GM13976 (cell line): Measurements from ENCODE around the gene TMEM273.

Experiments used
- DNase-seq: peaks from one replicate; pipeline ENCODE4 v3.0.0; 2012; ENCODE audit warnings: low spot score
- CTCF ChIP-seq: IDR thresholded peaks from 2 replicates; pipeline ENCODE4 v1.5.1; 2012; ENCODE audit warnings: borderline replicate concordance, mild to moderate bottlenecking; ENCODE audit not compliant: insufficient read depth; ENCODE audit errors: extremely low read depth, missing control alignments, control extremely low read depth
- in situ Hi-C: fragments of 300-500 bp; cut with MboI; formaldehyde crosslinking; loops from one replicate; pipeline ENCODE4 v1.12.0; 2022; ENCODE audit warnings: low sequenced_read_pairs, mixed read lengths, inconsistent platforms; ENCODE audit not compliant: unreplicated experiment

The TMEM273 gene

GRCh38 chr10:49165821-49166483 lies 22.2 kb downstream of the TMEM273 start:
- DNase-seq = no peak
- no peak for TF ChIP-seq CTCF
- in situ Hi-C loops = loop anchor here (25.0 kb wide), 1 partner anchor 504 kb away; no protein-coding TSS in a partner anchor

DNA sequence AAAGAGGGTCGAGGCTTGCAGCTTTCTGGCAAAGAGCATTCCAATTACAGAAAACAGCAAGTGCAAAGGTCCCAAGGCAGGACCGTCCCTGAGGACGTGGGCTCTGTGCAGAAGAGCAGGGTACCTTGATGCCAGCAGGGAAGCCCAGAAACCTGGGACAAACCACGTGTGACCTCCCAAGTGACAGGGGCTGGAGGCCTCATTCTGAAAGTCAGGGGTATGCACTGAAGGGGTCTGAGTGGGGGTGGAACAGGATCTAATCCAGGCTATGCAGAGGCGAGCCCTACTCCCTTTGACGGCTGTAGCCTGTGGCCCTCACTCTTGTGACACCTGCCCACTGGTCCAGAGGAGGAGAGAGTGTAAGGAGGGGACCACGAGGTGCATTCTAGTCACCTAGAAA lies 22.9 kb downstream of the TMEM273 start:
- TF ChIP-seq CTCF = no peak
- no peak for DNase-seq
- in situ Hi-C loops = loop anchor here (25.0 kb wide), 1 partner anchor 503 kb away; no protein-coding TSS in a partner anchor

DNA sequence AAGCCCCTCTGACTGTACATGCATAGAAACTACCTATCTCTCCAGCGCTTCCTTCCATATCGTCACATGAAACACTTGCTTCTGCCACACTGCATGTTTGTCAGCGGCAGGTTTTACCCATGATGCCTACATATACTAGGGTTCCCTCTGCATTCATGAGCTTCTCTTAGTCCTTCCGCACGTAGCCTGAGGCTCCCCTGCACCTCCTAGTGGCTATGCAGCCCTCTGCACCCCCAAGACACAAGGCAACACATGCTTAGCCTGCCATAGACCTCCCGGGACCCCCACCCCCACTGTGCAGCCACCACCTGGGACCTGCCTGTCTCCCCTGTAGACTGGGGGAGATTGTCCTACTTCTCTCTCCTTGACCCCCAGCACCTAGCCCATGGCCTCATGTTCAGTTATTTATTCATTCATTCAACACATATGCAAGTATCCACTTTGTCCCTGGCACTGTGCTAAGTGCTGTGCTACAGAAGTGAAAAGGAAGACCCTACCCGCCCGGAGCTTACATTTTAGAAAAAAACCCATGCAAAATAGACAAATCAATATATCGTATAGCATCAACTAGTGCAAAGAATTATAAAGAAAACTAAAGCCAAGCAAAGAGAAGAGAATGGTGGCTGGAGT lies 23.5 kb downstream of the TMEM273 start:
- TF ChIP-seq CTCF = peak; percentile 55
- in situ Hi-C loops = loop anchor here (25.0 kb wide), 1 partner anchor 502 kb away; no protein-coding TSS in a partner anchor
- peak; percentile 66 for DNase-seq

GRCh38 chr10:49163741-49164140 lies 24.4 kb downstream of the TMEM273 start:
- DNase-seq = no peak
- in situ Hi-C loops = loop anchor here (25.0 kb wide), 1 partner anchor 501 kb away; no protein-coding TSS in a partner anchor

GRCh38 chr10:49162761-49163310 lies 25.4 kb downstream of the TMEM273 start:
- no peak for DNase-seq
- in situ Hi-C loops = loop anchor here (25.0 kb wide), 1 partner anchor 501 kb away; no protein-coding TSS in a partner anchor
- no peak for TF ChIP-seq CTCF

More at GRCh38 chr10:49163741-49164140, 24.4 kb downstream of the TMEM273 start:
- no peak for TF ChIP-seq CTCF

- in situ Hi-C loops = loop anchor here (25.0 kb wide), 1 partner anchor 500 kb away; no protein-coding TSS in a partner anchor
- DNase-seq = no peak
- TF ChIP-seq CTCF = no peak
These were observed 26.1 kb downstream of the TMEM273 start for GRCh38 chr10:49162063-49162462.
